GM18951 (cell line): ENCODE data around the gene HIVEP3.

Experiments
- POLR2A ChIP-seq: IDR thresholded peaks from 4 replicates; pipeline ENCODE4 v1.6.1; 2011; ENCODE audit warnings: mild to moderate bottlenecking; ENCODE audit not compliant: insufficient read length, insufficient read depth; ENCODE audit errors: extremely low read depth
- in situ Hi-C: fragments of 300-500 bp; cut with MboI; formaldehyde crosslinking; loops from one replicate; pipeline ENCODE4 v1.12.0; 2022; ENCODE audit warnings: low sequenced_read_pairs, mixed read lengths, inconsistent platforms; ENCODE audit not compliant: unreplicated experiment

Gene HIVEP3

GRCh38 chr1:41631154-41631553 is 287.6 kb downstream of the HIVEP3 start:
- TF ChIP-seq POLR2A: no peak
- in situ Hi-C loops: no loop called here

DNA sequence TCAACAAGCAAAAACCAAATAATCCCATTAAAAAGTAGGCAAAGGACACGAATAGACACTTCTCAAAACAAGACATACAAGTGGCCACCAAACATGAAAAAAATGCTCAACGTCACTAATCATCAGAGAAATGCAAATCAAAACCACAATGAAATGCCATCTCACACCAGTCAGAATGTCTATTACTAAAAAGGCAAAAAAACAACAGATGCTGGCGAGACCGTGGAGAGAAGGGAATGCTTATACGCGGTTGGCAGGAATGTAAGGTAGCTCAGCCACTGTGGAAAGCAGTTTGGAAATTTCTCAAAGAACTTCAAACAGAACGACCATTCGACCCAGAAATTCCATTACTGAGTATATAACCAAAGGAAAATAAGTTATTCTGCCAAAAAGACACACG is 289.2 kb downstream of the HIVEP3 start:
- no peak for TF ChIP-seq POLR2A
- in situ Hi-C loops: no loop called here

GRCh38 chr1:41629141-41629540 is 289.6 kb downstream of the HIVEP3 start:
- TF ChIP-seq POLR2A: no peak
- in situ Hi-C loops: no loop called here

- in situ Hi-C loops: no loop called here
- no peak for TF ChIP-seq POLR2A
Measured at GRCh38 chr1:41627491-41628280, 291.0 kb downstream of the HIVEP3 start.

DNA sequence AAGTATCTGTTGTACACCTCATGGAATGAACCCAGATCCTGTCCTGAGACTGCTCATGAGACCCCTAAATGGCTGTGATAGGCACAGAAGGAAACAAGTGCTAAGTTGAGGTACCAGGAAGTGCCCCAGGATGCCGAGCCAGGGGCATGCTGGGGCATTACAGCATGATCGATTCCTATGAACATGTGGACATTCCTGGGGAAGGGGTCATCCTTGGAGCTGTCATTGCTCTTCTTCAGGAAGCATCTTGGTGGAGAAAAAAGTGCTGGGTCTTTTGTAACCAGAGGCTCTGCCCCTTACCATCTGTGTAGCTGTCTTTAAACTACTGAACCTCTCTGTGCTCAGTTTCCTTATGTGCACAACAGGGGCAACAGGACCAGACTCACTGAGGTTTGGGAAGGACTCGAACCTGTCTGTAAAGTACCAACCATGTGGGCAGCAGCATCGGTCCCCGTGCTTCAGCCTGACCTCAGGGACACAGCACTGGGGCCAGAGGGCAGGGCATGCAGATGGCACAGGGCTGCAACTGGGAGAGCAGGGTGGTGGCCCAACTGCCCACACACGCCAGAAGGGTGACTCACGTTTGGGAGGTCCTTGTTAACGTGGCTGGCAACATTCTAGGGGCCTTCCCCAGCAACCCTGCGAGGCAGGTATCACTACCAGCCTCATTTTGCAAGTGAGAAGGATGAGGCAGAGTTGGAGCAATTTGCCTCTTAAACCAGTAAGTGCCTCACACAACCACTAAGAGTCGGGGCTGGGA is 291.9 kb downstream of the HIVEP3 start:
- in situ Hi-C loops: no loop called here
- TF ChIP-seq POLR2A: no peak

DNA sequence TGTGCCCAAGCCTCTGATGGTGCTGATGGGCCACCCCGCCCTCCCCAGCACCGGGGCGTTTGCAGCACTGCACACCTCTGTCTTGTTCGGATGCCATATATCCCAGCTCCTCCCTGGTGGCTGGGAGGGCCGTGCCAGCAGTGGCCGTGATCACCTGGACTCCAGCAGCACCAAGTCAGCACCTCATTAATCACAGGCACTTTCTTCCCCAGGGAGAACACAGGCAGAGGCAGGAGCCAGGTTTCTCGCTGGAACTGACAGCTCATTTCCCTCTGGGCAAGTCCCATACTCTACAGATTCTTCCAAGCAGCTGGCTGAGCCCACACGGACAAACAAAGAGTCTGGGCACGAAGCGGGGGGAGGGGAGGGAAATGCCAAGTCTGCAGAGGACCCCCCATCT is 292.6 kb downstream of the HIVEP3 start:
- no peak for TF ChIP-seq POLR2A
- in situ Hi-C loops: no loop called here

DNA sequence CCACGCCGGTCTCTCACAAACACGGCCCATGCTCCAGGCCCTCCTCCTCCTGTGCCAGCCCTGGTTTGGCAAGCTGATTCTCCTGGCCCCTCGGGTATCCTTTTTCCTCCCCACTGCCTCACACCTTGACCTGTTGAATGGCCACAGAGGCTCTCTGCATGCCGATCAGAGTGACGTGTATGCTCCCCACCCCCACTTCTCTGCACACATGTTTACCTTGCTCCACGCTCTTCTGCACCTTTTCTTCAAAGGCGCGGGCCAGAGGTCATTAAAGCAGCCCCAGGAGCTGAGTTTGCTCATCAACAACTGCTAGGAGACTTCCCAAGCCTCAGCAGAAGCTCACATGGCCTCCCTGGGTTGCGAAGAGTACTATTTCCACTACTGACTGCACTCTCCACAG is 295.0 kb downstream of the HIVEP3 start:
- in situ Hi-C loops: no loop called here
- no peak for TF ChIP-seq POLR2A

DNA sequence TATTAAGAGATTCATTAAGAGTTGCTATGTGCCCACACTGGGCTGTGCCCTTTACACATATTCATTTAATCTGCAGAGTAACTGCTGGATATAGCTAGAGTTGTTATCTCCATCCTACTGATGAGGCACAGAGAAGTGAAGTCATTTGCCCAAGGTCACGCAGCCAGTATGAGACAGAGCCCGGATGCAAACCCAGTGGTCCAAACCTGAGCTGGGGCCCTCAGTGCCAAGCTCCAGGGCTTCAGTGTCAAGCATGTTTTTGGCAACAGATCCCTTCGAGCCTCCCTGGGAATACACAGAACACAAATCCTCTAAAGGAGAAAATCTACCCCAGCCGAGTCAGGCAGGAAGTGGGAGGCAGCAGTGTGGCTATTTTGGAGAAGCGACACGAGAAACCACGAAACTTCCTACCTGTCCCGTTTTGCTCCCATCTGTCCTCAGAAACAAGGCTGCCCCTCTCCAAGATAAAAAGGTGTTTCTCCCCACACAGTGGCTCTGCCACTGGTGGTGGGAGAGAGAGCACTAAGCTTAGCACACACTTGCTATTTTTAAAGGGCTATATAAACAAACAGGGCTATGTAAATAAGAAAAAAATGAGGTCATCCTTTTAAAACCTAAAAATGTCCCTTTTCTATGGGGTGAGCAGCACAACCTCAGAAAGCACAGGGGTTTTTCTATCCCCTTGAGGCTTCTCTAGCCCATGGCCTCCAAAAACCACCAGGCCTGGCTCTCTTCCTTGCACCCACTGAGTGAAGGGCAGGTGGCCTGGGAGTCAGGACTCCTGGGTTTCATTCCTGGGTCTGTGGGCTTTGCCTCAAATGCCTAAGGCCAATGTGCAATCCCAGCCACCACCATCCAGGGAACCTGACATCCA is 295.6 kb downstream of the HIVEP3 start:
- in situ Hi-C loops: no loop called here
- TF ChIP-seq POLR2A: no peak

GRCh38 chr1:41622402-41622801 is 296.3 kb downstream of the HIVEP3 start:
- in situ Hi-C loops: no loop called here

DNA sequence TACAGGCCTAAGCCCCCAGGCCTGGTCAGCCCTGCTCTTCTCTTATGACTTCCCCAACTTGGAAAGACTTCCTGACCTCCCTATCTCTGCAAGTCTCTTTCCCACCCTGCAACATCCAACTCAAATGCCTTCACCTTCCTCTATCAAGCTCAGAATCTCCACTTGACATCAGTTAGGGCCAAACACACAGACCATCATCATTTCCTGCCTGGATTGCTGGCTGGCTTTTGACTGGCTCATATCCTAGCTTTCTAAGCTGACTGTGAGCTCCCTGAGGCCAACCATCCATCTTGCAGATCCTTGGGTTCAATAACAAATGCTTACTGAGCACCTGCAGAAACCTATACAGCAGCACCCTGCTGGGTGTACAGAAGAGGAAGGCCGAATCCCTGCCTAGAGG is 296.9 kb downstream of the HIVEP3 start:
- TF ChIP-seq POLR2A: no peak
- in situ Hi-C loops: no loop called here

More at GRCh38 chr1:41622402-41622801, 296.3 kb downstream of the HIVEP3 start:
- TF ChIP-seq POLR2A: no peak

- TF ChIP-seq POLR2A: no peak
- in situ Hi-C loops: no loop called here
Measured at GRCh38 chr1:41621256-41621655, 297.5 kb downstream of the HIVEP3 start.

GRCh38 chr1:41620365-41621169 is 298.2 kb downstream of the HIVEP3 start:
- in situ Hi-C loops: no loop called here
- no peak for TF ChIP-seq POLR2A
